ENCODE measurements around the gene CRCP. TPM values are rescaled to one million over a fixed set of nuclear protein-coding genes. Genes with fewer than 3 reads are reported as not detected.
A peak's percentile ranks its signal among the peaks of the same experiment; 100 is the strongest.
"Not testable (repeated sequence)": the region's sequence is repeated elsewhere in the genome, so short reads cannot be mapped to it uniquely, and the experiment has no call there.

Gene CRCP
- total and polyA plus RNA-seq, 4 donors, result 13.0 to 52.6 (median 18.4) TPM

DNA sequence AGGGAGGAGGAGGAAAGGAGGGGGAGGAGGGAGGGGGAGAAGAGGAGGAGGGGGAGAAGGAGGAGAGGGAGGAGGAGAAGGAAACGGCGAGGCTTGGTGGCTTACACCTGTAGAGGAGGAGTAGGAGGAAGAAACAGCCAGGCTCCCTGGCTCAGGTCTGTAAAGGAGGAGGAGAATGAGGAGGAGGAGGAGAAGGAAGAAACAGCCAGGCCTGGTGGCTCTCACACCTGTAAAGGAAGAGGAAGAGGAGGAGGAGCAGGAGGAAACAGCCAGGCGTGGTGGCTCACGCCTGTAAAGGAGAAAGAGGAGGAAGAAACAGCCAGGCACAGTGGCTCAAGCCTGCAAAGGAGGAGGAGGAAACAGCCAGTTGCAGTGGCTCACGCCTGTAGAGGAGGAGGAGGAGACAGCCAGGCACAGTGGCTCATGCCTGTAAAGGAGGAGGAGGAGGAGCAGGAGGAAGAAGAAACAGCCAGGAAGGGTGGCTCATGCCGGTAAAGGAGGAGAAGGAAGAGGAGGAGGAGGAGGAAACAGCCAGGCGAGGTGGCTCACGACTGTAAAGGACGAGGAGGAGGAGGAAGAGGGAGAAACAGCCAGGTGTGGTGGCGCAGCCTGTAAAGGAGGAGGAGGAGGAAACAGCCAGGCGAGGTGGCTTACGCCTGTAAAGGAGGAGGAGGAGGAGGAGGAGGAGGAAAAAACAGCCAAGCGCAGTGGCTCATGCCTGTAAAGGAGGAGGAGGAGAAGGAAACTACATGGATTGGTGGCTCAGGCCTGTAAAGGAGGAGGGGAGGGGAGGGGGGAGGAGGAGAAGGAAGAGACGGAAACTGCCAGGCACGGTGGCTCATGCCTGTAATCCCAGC lies 14.9 kb upstream of the CRCP start:
- Histone ChIP-seq H3K27me3 (ENCODE audit: control insufficient read depth in 4 of 4, insufficient read depth in 4 of 4, low read length in 3 of 4) (no peaks in the 10 kb centered on the region), H3K27ac (ENCODE audit: low read depth in 1 of 2, low read length in 2 of 2) (peak overlapping the region; percentile 67 to 77), H3K4me1 (ENCODE audit: control insufficient read depth in 4 of 4, insufficient read depth in 4 of 4, low read length in 3 of 4) (peaks cover 0 to 7% (median 5%) of the 10 kb centered on the region in 4 donors), H3K36me3 (ENCODE audit: control insufficient read depth in 4 of 4, insufficient read depth in 3 of 4, low read depth in 1 of 4, low read length in 3 of 4) (peaks cover 0 to 8% (median 3%) of the 10 kb centered on the region in 4 donors), H3K9ac (ENCODE audit: low read depth in 1 of 2, low read length in 2 of 2) (peak overlapping the region in 1 of 2 donors; percentile 16), H3K4me3 (ENCODE audit: low read depth in 1 of 3, low read length in 3 of 3) (peak overlapping the region in 1 of 3 donors; percentile 15), H3K9me3 (ENCODE audit: control insufficient read depth in 4 of 4, low read length in 3 of 4) (no peaks in the 10 kb centered on the region)
- DNase-seq (ENCODE audit: low spot score), result no peak
- TF ChIP-seq RAD21 (IDR thresholded peaks at IDR 0.05) (peak in 1 of 2 donors; percentile 8), RXRA (IDR thresholded peaks at IDR 0.05) (no peak), TAF1 (conservative IDR thresholded peaks at IDR 0.05) (no peak), FOXA1 (IDR thresholded peaks at IDR 0.05) (no peak)
- TF ChIP-seq, protein P1, sequence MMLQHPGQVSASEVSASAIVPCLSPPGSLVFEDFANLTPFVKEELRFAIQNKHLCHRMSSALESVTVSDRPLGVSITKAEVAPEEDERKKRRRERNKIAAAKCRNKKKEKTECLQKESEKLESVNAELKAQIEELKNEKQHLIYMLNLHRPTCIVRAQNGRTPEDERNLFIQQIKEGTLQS (IDR thresholded peaks at IDR 0.05), result no peak
- 10% methylated on average over 15 of the region's 15 CpGs for WGBS

DNA sequence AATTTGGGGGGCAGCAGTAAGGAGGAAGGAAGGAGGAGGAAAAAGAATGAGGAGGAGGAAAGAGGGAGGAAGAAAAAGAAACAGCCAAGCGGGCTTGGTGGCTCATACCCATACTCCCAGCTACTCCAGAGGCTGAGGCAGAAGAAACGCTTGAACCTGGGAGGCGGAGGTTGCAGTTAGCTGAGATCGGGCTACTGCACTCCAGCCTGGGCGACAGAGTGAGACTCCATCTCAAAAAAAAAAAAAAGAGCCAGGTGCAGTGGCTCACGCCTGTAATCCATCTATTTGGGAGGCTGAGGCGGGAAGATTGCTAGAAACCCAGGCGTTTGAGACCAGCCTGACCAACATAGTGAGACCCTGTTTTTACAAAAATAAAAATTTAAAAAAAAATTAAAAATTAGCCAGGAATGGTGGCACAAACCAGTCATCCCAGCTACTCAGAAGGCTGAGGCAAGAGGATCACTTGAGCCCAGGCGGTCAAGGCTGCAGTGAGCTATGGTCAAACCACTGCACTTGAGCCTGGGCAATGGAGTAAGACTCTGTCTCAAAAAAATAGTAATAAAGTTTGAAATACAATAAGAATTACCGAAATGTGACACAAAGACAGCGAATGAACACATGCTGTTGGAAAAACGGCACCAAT lies 14.1 kb upstream of the CRCP start:
- Histone ChIP-seq H3K9me3 (ENCODE audit: control insufficient read depth in 4 of 4, low read length in 3 of 4) (no peaks in the 10 kb centered on the region), H3K4me3 (ENCODE audit: low read depth in 1 of 3, low read length in 3 of 3) (no peak overlapping the region), H3K27me3 (ENCODE audit: control insufficient read depth in 4 of 4, insufficient read depth in 4 of 4, low read length in 3 of 4) (no peaks in the 10 kb centered on the region), H3K4me1 (ENCODE audit: control insufficient read depth in 4 of 4, insufficient read depth in 4 of 4, low read length in 3 of 4) (peaks cover 0 to 7% (median 5%) of the 10 kb centered on the region in 4 donors), H3K36me3 (ENCODE audit: control insufficient read depth in 4 of 4, insufficient read depth in 3 of 4, low read depth in 1 of 4, low read length in 3 of 4) (peaks cover 0 to under 1% (median 0%) of the 10 kb centered on the region in 4 donors), H3K9ac (ENCODE audit: low read depth in 1 of 2, low read length in 2 of 2) (peak overlapping the region in 1 of 2 donors; percentile 47), H3K27ac (ENCODE audit: low read depth in 1 of 2, low read length in 2 of 2) (peak overlapping the region; percentile 18 to 67)
- TF ChIP-seq RXRA (IDR thresholded peaks at IDR 0.05) (no peak), EGR1 (IDR thresholded peaks at IDR 0.05; ENCODE audit: low read depth in 2 of 2) (no peak), NR2F2 (IDR thresholded peaks at IDR 0.05) (no peak)
- TF ChIP-seq, protein P2, sequence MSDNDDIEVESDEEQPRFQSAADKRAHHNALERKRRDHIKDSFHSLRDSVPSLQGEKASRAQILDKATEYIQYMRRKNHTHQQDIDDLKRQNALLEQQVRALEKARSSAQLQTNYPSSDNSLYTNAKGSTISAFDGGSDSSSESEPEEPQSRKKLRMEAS (IDR thresholded peaks at IDR 0.05), result no peak
- WGBS, result 64% methylated on average over 12 of the region's 12 CpGs
- DNase-seq (ENCODE audit: low spot score), result no peak

DNA sequence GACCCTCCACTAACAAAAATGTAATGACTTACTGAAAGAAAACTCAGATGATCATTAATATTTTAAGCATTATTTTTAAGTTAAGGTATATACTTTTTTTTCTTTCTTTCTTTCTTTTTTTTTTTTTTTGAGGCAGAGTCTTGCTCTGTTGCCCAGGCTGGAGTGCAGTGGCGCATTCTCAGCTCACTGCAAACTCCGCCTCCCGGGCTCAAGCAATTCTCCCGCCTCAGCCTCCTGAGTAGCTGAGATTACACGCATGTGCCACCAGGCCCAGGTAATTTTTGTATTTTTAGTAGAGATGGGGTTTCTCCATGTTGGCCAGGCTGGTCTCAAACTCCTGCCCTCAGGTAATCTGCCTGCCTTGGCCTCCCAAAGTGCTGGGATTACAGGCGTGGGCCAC lies 12.5 kb upstream of the CRCP start:
- 96% methylated on average over 6 of the region's 6 CpGs for WGBS
- not testable (repeated sequence) for H3K9ac ChIP-seq (ENCODE audit: low read depth in 1 of 2, low read length in 2 of 2); H3K4me1 ChIP-seq (ENCODE audit: control insufficient read depth in 4 of 4, insufficient read depth in 4 of 4, low read length in 3 of 4); H3K36me3 ChIP-seq (ENCODE audit: control insufficient read depth in 4 of 4, insufficient read depth in 3 of 4, low read depth in 1 of 4, low read length in 3 of 4); H3K4me3 ChIP-seq (ENCODE audit: low read depth in 1 of 3, low read length in 3 of 3); H3K27ac ChIP-seq (ENCODE audit: low read depth in 1 of 2, low read length in 2 of 2); H3K9me3 ChIP-seq (ENCODE audit: control insufficient read depth in 4 of 4, low read length in 3 of 4); H3K27me3 ChIP-seq (ENCODE audit: control insufficient read depth in 4 of 4, insufficient read depth in 4 of 4, low read length in 3 of 4); DNase-seq (ENCODE audit: low spot score)

DNA sequence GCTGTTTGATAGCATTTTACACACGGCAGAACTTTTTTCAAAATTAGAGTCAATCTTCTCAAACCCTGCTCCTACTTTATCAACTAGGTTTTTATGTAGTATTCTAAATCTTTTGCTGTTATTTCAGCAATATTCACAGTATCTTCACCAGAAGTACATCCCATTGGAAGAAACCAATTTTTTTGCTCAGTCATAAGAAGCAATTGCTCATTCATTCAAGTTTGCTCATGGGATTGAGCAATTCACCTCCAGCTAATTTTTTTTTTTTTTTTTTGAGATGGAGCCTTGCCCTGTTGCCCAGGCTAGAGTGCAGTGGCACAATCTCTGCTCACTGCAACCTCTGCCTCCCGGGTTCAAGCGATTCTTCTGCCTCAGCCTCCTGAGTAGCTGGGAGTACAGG lies 10.7 kb upstream of the CRCP start:
- H3K36me3 ChIP-seq (ENCODE audit: control insufficient read depth in 4 of 4, insufficient read depth in 3 of 4, low read depth in 1 of 4, low read length in 3 of 4); H3K9ac ChIP-seq (ENCODE audit: low read depth in 1 of 2, low read length in 2 of 2); DNase-seq (ENCODE audit: low spot score); H3K4me1 ChIP-seq (ENCODE audit: control insufficient read depth in 4 of 4, insufficient read depth in 4 of 4, low read length in 3 of 4); H3K9me3 ChIP-seq (ENCODE audit: control insufficient read depth in 4 of 4, low read length in 3 of 4); H3K27ac ChIP-seq (ENCODE audit: low read depth in 1 of 2, low read length in 2 of 2); H3K4me3 ChIP-seq (ENCODE audit: low read depth in 1 of 3, low read length in 3 of 3); H3K27me3 ChIP-seq (ENCODE audit: control insufficient read depth in 4 of 4, insufficient read depth in 4 of 4, low read length in 3 of 4): not testable (repeated sequence)
- WGBS, result 73% methylated on average over 3 of the region's 3 CpGs
- TF ChIP-seq HNF4A (conservative IDR thresholded peaks at IDR 0.05), result peak; percentile 26 to 47
- peak in 1 of 2 donors; percentile 25 for TF ChIP-seq RXRA (IDR thresholded peaks at IDR 0.05)

Data from liver (tissue), 9 donors.